ENCODE results near the gene MORN2. TPM values are rescaled to one million over a fixed set of nuclear protein-coding genes. Genes with fewer than 3 reads are reported as not detected.

The MORN2 gene
- total RNA-seq, 1 donor from 2014 or later = 42.9 TPM

GRCh38 chr2:38862476-38862875 is 13.3 kb upstream of the MORN2 start:
- H3K36me3 Mint-ChIP-seq = peaks cover 31% of the 10 kb centered on the region
- no peaks in the 10 kb centered on the region for H3K4me1 Mint-ChIP-seq
- peaks cover 4% of the 10 kb centered on the region for H4K20me1 ChIP-seq (ENCODE audit: low read depth)
- H2AFZ ChIP-seq (replicated peaks) = no peak overlapping the region
- TF ChIP-seq EZH2 (IDR thresholded peaks at IDR 0.05) = no peak
- TF ChIP-seq CTCF (IDR thresholded peaks at IDR 0.05) = no peak
- TF ChIP-seq EZH2phosphoT487 (IDR thresholded peaks at IDR 0.05) = no peak
- no peaks in the 10 kb centered on the region for H3K9me3 Mint-ChIP-seq
- no peak overlapping the region for H3K9ac ChIP-seq
- peaks cover 3% of the 10 kb centered on the region for H3F3A ChIP-seq (ENCODE audit: low read depth)
- no peaks in the 10 kb centered on the region for H3K27me3 ChIP-seq
- no peak for DNase-seq (ENCODE audit: low spot score)
- H3K4me1 ChIP-seq = no peaks in the 10 kb centered on the region
- no peak overlapping the region for H3K4me3 ChIP-seq
- H3K27me3 Mint-ChIP-seq (ENCODE audit: insufficient read depth, low read depth) = no peaks in the 10 kb centered on the region
- H3K27ac Mint-ChIP-seq = no peak overlapping the region
- no peaks in the 10 kb centered on the region for H3K9me3 ChIP-seq (ENCODE audit: low read depth)
- H3K4me2 ChIP-seq = no peak overlapping the region
- peaks cover 15% of the 10 kb centered on the region for H3K36me3 ChIP-seq
- H3K79me2 ChIP-seq (ENCODE audit: low read depth) = no peaks in the 10 kb centered on the region
- H3K4me3 Mint-ChIP-seq = no peak overlapping the region
- no peak overlapping the region for H3K27ac ChIP-seq

DNA sequence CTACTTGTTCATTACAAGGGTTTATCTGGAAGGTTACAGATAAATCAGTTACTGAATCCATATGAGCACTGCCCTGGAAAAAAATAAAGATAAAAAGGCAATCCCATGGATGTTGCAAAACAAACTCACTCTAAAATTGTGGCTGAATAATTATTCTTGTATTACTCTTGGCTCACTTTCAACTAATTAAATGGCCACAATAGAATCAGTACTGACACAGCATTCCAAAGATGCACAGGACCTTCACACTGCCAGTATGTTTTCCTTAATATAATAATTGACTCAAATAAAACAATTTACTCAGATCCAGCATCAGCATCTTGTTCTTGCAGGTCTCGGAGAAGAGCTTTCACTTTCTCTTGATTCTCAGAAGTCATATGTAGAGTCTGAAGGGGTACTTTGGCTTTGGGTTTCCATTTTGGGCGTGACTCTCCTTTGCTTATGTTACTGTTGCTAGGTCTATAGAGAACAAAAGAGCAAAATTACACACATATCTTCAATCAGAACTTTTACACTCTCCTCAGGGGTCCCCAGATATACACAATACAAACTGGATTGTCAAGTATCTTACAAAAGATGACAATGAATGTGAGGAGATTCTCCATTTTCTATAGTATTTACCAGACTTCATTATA is 12.6 kb upstream of the MORN2 start:
- H3K36me3 Mint-ChIP-seq = peaks cover 36% of the 10 kb centered on the region
- no peaks in the 10 kb centered on the region for H3K27me3 ChIP-seq
- no peaks in the 10 kb centered on the region for H3K9me3 ChIP-seq (ENCODE audit: low read depth)
- no peak overlapping the region for H3K4me3 Mint-ChIP-seq
- no peaks in the 10 kb centered on the region for H3K4me1 Mint-ChIP-seq
- H3K4me1 ChIP-seq = no peaks in the 10 kb centered on the region
- H3K27ac Mint-ChIP-seq = peak overlapping the region; percentile 16
- H3K4me3 ChIP-seq = no peak overlapping the region
- DNase-seq (ENCODE audit: low spot score) = no peak
- no peak overlapping the region for H3K27ac ChIP-seq
- no peaks in the 10 kb centered on the region for H3K79me2 ChIP-seq (ENCODE audit: low read depth)
- TF ChIP-seq CTCF (IDR thresholded peaks at IDR 0.05) = no peak
- TF ChIP-seq EZH2 (IDR thresholded peaks at IDR 0.05) = no peak
- TF ChIP-seq EZH2phosphoT487 (IDR thresholded peaks at IDR 0.05) = no peak
- H3F3A ChIP-seq (ENCODE audit: low read depth) = peaks cover 3% of the 10 kb centered on the region
- peaks cover 4% of the 10 kb centered on the region for H4K20me1 ChIP-seq (ENCODE audit: low read depth)
- no peak overlapping the region for H2AFZ ChIP-seq (replicated peaks)
- no peaks in the 10 kb centered on the region for H3K27me3 Mint-ChIP-seq (ENCODE audit: insufficient read depth, low read depth)
- H3K9ac ChIP-seq = no peak overlapping the region
- H3K9me3 Mint-ChIP-seq = no peaks in the 10 kb centered on the region
- peaks cover 15% of the 10 kb centered on the region for H3K36me3 ChIP-seq
- no peak overlapping the region for H3K4me2 ChIP-seq

- Histone ChIP-seq H4K20me1 (ENCODE audit: low read depth) (peaks cover 4% of the 10 kb centered on the region), H3K79me2 (ENCODE audit: low read depth) (peaks cover 34% of the 10 kb centered on the region), H3K27me3 (no peaks in the 10 kb centered on the region), H3K4me3 (no peak overlapping the region), H2AFZ (replicated peaks) (no peak overlapping the region), H3K9me3 (ENCODE audit: low read depth) (no peaks in the 10 kb centered on the region), H3K9ac (no peak overlapping the region), H3F3A (ENCODE audit: low read depth) (peaks cover 3% of the 10 kb centered on the region), H3K27ac (no peak overlapping the region), H3K4me2 (no peak overlapping the region), H3K4me1 (no peaks in the 10 kb centered on the region), H3K36me3 (peaks cover 5% of the 10 kb centered on the region)
- peaks cover 11% of the 10 kb centered on the region for H3K9me3 Mint-ChIP-seq
- H3K27ac Mint-ChIP-seq = no peak overlapping the region
- no peaks in the 10 kb centered on the region for H3K27me3 Mint-ChIP-seq (ENCODE audit: insufficient read depth, low read depth)
- H3K36me3 Mint-ChIP-seq = peaks cover 21% of the 10 kb centered on the region
- no peak for TF ChIP-seq CTCF (IDR thresholded peaks at IDR 0.05)
- no peak for TF ChIP-seq EZH2phosphoT487 (IDR thresholded peaks at IDR 0.05)
- TF ChIP-seq EZH2 (IDR thresholded peaks at IDR 0.05) = no peak
- DNase-seq (ENCODE audit: low spot score) = no peak
- no peak overlapping the region for H3K4me3 Mint-ChIP-seq
- no peaks in the 10 kb centered on the region for H3K4me1 Mint-ChIP-seq
Observed at GRCh38 chr2:38866773-38867443, 8.9 kb upstream of the MORN2 start.
